ENCODE results near the gene DUSP15.

Gene DUSP15

GRCh38 chr20:31859266-31859997, 10.9 kb downstream of the DUSP15 start:
- no peak for DNase-seq

GRCh38 chr20:31858760-31859083, 11.6 kb downstream of the DUSP15 start:
- no peak for DNase-seq

GRCh38 chr20:31857861-31858759, 12.2 kb downstream of the DUSP15 start:
- DNase-seq = no peak

- DNase-seq = no peak
Observed at GRCh38 chr20:31856516-31856915, 13.8 kb downstream of the DUSP15 start.

GRCh38 chr20:31853481-31853880, 16.8 kb downstream of the DUSP15 start:
- no peak for DNase-seq

- no peak for DNase-seq
Observed at GRCh38 chr20:31851240-31851955, 18.9 kb downstream of the DUSP15 start.

- DNase-seq = no peak
Observed at GRCh38 chr20:31849306-31849930, 20.9 kb downstream of the DUSP15 start.

GRCh38 chr20:31848088-31848999, 22.0 kb downstream of the DUSP15 start:
- no peak for DNase-seq

- no peak for DNase-seq
Observed at GRCh38 chr20:31846793-31847138, 23.6 kb downstream of the DUSP15 start.

GRCh38 chr20:31845300-31845863, 24.9 kb downstream of the DUSP15 start, which contains the start of gene FOXS1:
Gene FOXS1 (minus strand): TSS chr20:31845604. CDS start chr20:31845542, 62 bp downstream.
- DNase-seq = no peak

- no peak for DNase-seq
Observed at GRCh38 chr20:31844737-31845299, 25.5 kb downstream of the DUSP15 start.

- no peak for DNase-seq
Observed at GRCh38 chr20:31843881-31844280, 26.4 kb downstream of the DUSP15 start.

- no peak for DNase-seq
Observed at GRCh38 chr20:31843288-31843687, 27.0 kb downstream of the DUSP15 start.

- no peak for DNase-seq
Observed at GRCh38 chr20:31842471-31843157, 27.7 kb downstream of the DUSP15 start.

- no peak for DNase-seq
Observed at GRCh38 chr20:31841928-31842327, 28.4 kb downstream of the DUSP15 start.

GRCh38 chr20:31840906-31841816, 29.2 kb downstream of the DUSP15 start:
- DNase-seq = no peak

GRCh38 chr20:31839782-31840487, 30.4 kb downstream of the DUSP15 start:
- no peak for DNase-seq

- no peak for DNase-seq
Observed at GRCh38 chr20:31838646-31839292, 31.6 kb downstream of the DUSP15 start.

All from Kasumi-1 (cell line).